Measurements from ENCODE around the gene OR6J1. TPM values are rescaled to one million over a fixed set of nuclear protein-coding genes. Genes with fewer than 3 reads are reported as not detected.

The OR6J1 gene
- total and polyA plus RNA-seq, 2 of the 8 experiments (the other 6 are each of a cell fraction or from before 2014, with no cell fraction given): not detected

DNA sequence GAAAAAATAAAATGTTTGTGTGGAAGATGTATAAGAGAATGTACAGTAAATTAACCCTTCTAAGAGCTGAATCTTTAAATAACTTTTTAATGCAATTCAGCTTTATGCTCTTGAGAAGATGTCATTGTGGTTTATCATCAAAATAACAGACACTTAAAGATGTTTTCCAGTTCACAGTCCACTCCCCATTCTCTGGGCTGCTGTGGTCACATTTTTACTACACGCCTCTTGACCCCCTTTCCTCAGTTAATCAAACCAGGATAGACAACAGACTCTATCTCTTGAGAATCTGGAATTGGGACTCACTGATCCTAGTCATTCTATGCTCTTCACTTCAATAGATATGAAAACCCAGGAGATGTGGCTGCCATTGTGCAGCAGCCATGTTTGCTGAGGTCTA lies 24.7 kb upstream of the OR6J1 start (continued):
- TF ChIP-seq KDM5A (IDR thresholded peaks at IDR 0.05; ENCODE audit: low read length) (no peak), CREB1 (IDR thresholded peaks at IDR 0.05) (no peak), HDAC2 (IDR thresholded peaks at IDR 0.05; ENCODE audit: borderline replicate concordance in 1 of 2, low read depth in 2 of 2, low read length in 2 of 2) (no peak), NRF1 (IDR thresholded peaks at IDR 0.05; ENCODE audit: low read depth, low read length) (no peak), BACH1 (IDR thresholded peaks at IDR 0.05; ENCODE audit: low read length) (no peak), FOSL1 (IDR thresholded peaks at IDR 0.05; ENCODE audit: insufficient read depth, low read depth, low read length) (no peak), SIN3A (conservative IDR thresholded peaks at IDR 0.05 in 1 of 2, IDR thresholded peaks at IDR 0.05 in 1 of 2; ENCODE audit: low read depth in 1 of 2, low read length in 2 of 2) (no peak)
